PC-3 (cell line): ENCODE results near the gene ACVR1B. TPM values are rescaled to one million over a fixed set of nuclear protein-coding genes. Genes with fewer than 3 reads are reported as not detected.

Experiments
- ATAC-seq: fragments of 200-7000 bp; cut with Tn5 transposase; 2 replicates; pipeline ENCODE4 v1.9.1; 2020; ENCODE audit warnings: mild to moderate bottlenecking, moderate library complexity
- BruUV-seq: library from RNA; stranded (reverse); fragments of 400-500 nt; replicated peaks from 2 replicates; lab custom pipeline; 2021; lab: Mats Ljungman, UMichigan
- CTCF ChIA-PET: fragments of 300-600 bp; sonication (Branson Sonifier 250); formaldehyde crosslinking; loops from one replicate; lab custom pipeline; 2022; ENCODE audit warnings: antibody characterized with exemption; lab: Charles Lee
- POLR2A ChIA-PET: fragments of 300-600 bp; sonication (Branson Sonifier 250); formaldehyde crosslinking; loops from one replicate; lab custom pipeline; 2022; ENCODE audit warnings: antibody characterized with exemption; ENCODE audit not compliant: unreplicated experiment; lab: Charles Lee
- DNase-seq: peaks from one replicate; pipeline ENCODE4 v3.0.0-alpha.2; 2015
- H2AFZ ChIP-seq: fragments of 300-600 bp; sonication (generic); 2 replicates; pipeline ENCODE4 v1.6.0; 2016; ENCODE audit warnings: antibody characterized with exemption, low read length
- H3F3A ChIP-seq: fragments of 300-600 bp; sonication (generic); one replicate; pipeline ENCODE4 v1.6.0; 2017; ENCODE audit warnings: antibody characterized with exemption, low read length, control low read depth, mild to moderate bottlenecking; ENCODE audit not compliant: unreplicated experiment
- H3K27ac ChIP-seq: fragments of 300-600 bp; sonication (generic); 2 replicates; pipeline ENCODE4 v1.5.1; 2016; ENCODE audit warnings: mild to moderate bottlenecking, low read length
- H3K27me3 ChIP-seq: fragments of 300-600 bp; sonication (generic); 2 replicates; pipeline ENCODE4 v1.6.1; 2016; ENCODE audit warnings: low read length, mixed read lengths
- H3K36me3 ChIP-seq: fragments of 300-600 bp; sonication (generic); 2 replicates; pipeline ENCODE4 v1.6.1; 2016; ENCODE audit warnings: low read depth, mixed run types, low read length, mixed read lengths
- H3K4me1 ChIP-seq: fragments of 300-600 bp; sonication (generic); 2 replicates; pipeline ENCODE4 v1.5.1; 2016; ENCODE audit warnings: low read length; ENCODE audit not compliant: insufficient read depth
- H3K4me2 ChIP-seq: fragments of 300-600 bp; sonication (generic); 2 replicates; pipeline ENCODE4 v1.6.0; 2016; ENCODE audit warnings: low read length
- H3K4me3 ChIP-seq: fragments of 300-600 bp; sonication (generic); 2 replicates; pipeline ENCODE4 v1.5.1; 2016; ENCODE audit warnings: mild to moderate bottlenecking, low read length, mixed read lengths
- H3K79me2 ChIP-seq: fragments of 300-600 bp; sonication (generic); 2 replicates; pipeline ENCODE4 v1.6.1; 2017; ENCODE audit warnings: low read length, mixed read lengths
- H3K9ac ChIP-seq: fragments of 300-600 bp; sonication (generic); 2 replicates; pipeline ENCODE4 v1.6.0; 2016; ENCODE audit warnings: mild to moderate bottlenecking, low read length
- H3K9me2 ChIP-seq: fragments of 300-600 bp; sonication (generic); replicated peaks from 2 replicates; pipeline ENCODE4 v1.6.1; 2016; ENCODE audit warnings: mixed run types, low read length, mixed read lengths
- H3K9me3 ChIP-seq: fragments of 300-600 bp; sonication (generic); 2 replicates; pipeline ENCODE4 v1.6.1; 2016; ENCODE audit warnings: low read length, mixed read lengths
- H4K20me1 ChIP-seq: fragments of 300-600 bp; sonication (generic); 2 replicates; pipeline ENCODE4 v1.6.1; 2016; ENCODE audit warnings: low read length, mixed read lengths
- CTCF ChIP-seq: fragments of 300-600 bp; sonication (generic); conservative IDR thresholded peaks from 2 replicates; pipeline ENCODE4 v1.5.1; 2017; ENCODE audit warnings: antibody characterized with exemption, low read depth, mild to moderate bottlenecking, low read length
- EZH2 ChIP-seq: fragments of 300-600 bp; sonication (generic); IDR thresholded peaks from one replicate; pipeline ENCODE4 v1.6.1; 2017; ENCODE audit warnings: antibody characterized with exemption, mild to moderate bottlenecking, low read length; ENCODE audit not compliant: unreplicated experiment
- EZH2phosphoT487 ChIP-seq: fragments of 300-600 bp; sonication (generic); IDR thresholded peaks from 2 replicates; pipeline ENCODE4 v1.6.1; 2018; ENCODE audit warnings: mild to moderate bottlenecking, antibody characterized with exemption, low read length, borderline replicate concordance
- intact Hi-C: fragments of 100-400 bp; cut with micrococcal nuclease; formaldehyde crosslinking; loops from 2 replicates; pipeline ENCODE4 v1.9.0; 2023
- total RNA-seq: library from RNA; depleted of rRNA; stranded (reverse); fragments of >200 nt; gene quantifications from 2 replicates; pipeline ENCODE4 v1.2.3, GENCODE V29; 2014

ACVR1B gene
- total RNA-seq, 1 experiment from 2014 or later: 9.8 TPM

DNA sequence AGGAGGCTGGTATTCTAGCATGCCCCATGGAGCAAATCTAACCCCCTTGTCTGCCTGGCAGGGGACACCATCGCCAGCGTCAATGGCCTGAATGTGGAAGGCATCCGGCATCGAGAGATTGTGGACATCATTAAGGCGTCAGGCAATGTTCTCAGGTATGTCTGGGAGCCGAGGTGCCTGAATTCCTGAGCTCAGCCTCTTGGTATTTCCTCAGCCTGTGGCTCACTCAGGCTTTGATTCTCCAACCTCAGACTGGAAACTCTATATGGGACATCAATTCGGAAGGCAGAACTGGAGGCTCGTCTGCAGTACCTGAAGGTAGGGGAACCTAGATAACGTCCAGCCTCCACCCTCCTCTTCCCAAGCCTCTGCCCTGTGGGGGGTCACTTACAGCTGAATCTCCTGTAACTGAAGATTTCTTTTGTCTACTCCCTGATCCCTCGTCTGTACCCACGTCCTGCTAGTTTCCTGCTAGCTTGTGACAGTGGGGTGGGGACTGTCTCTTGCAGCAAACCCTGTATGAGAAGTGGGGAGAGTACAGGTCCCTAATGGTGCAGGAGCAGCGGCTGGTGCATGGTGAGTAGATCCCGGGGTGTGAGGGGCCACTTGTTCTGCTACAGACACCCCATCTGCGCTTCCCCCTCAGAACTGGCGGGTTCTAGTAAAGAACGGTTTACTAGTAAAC, 62.3 kb downstream of the ACVR1B start:
- Histone ChIP-seq H4K20me1 (no peaks in the 10 kb centered on the region), H3K4me3 (no peak overlapping the region), H3K27me3 (no peaks in the 10 kb centered on the region), H3K4me1 (no peaks in the 10 kb centered on the region), H3K79me2 (no peaks in the 10 kb centered on the region), H3K36me3 (no peaks in the 10 kb centered on the region), H3K4me2 (no peak overlapping the region), H3F3A (no peaks in the 10 kb centered on the region), H3K9me3 (no peaks in the 10 kb centered on the region), H3K27ac (no peak overlapping the region), H3K9me2 (no peaks in the 10 kb centered on the region), H2AFZ (no peak overlapping the region), H3K9ac (no peak overlapping the region)
- DNase-seq (no peak), ATAC-seq (no peak)
- BruUV-seq: no TSS peak
- intact Hi-C loops: no loop called here
- POLR2A ChIA-PET: no interaction called here
- CTCF ChIA-PET: interaction anchor here (0.6 kb wide), 1 partner anchor 13 kb away, joined by 10 read pairs; no protein-coding TSS in a partner anchor
- TF ChIP-seq CTCF (no peak), EZH2 (no peak), EZH2phosphoT487 (no peak)

GRCh38 chr12:52014567-52015530, 63.4 kb downstream of the ACVR1B start:
- intact Hi-C loops: no loop called here
- TF ChIP-seq EZH2phosphoT487: no peak
- TF ChIP-seq CTCF: no peak
- Histone ChIP-seq H2AFZ (no peak overlapping the region), H3K27me3 (no peaks in the 10 kb centered on the region), H3F3A (no peaks in the 10 kb centered on the region), H4K20me1 (no peaks in the 10 kb centered on the region), H3K27ac (no peak overlapping the region), H3K79me2 (no peaks in the 10 kb centered on the region), H3K36me3 (no peaks in the 10 kb centered on the region), H3K9me3 (no peaks in the 10 kb centered on the region), H3K4me3 (no peak overlapping the region), H3K9ac (no peak overlapping the region), H3K4me1 (no peaks in the 10 kb centered on the region), H3K4me2 (no peak overlapping the region), H3K9me2 (no peaks in the 10 kb centered on the region)
- CTCF ChIA-PET: no interaction called here
- BruUV-seq: no TSS peak
- POLR2A ChIA-PET: no interaction called here
- ATAC-seq: no peak
- DNase-seq: no peak
